ENCODE data around the gene AFF1. TPM values are rescaled to one million over a fixed set of nuclear protein-coding genes. Genes with fewer than 3 reads are reported as not detected.
A peak's percentile ranks its signal among the peaks of the same experiment; 100 is the strongest.

AFF1 gene
- total RNA-seq, 4 donors from 2014 or later: 105 to 152 (median 111) TPM

- WGBS, 2 donors: 34 to 53% methylated on average over 1 of the region's 1 CpG
- DNase-seq (ENCODE audit: low spot score in 2 of 2): no peak
- Histone ChIP-seq H3K27ac (peak overlapping the region in 3 of 4 donors; percentile 9 to 81 (median 72)), H3K4me3 (no peak overlapping the region), H3K27me3 (no peaks in the 10 kb centered on the region), H3K36me3 (no peaks in the 10 kb centered on the region), H3K9me3 (no peaks in the 10 kb centered on the region), H3K4me1 (peaks cover 0 to 33% (median 19%) of the 10 kb centered on the region in 4 donors)
- TF ChIP-seq EP300 (IDR thresholded peaks at IDR 0.05) (no peak), CTCF (IDR thresholded peaks at IDR 0.05) (no peak), POLR2A (IDR thresholded peaks at IDR 0.05) (no peak)
Measured at GRCh38 chr4:86999136-86999643, 64.4 kb downstream of the AFF1 start.

GRCh38 chr4:87002682-87003043, 67.9 kb downstream of the AFF1 start:
- TF ChIP-seq POLR2A (IDR thresholded peaks at IDR 0.05) (no peak), EP300 (IDR thresholded peaks at IDR 0.05) (no peak), CTCF (IDR thresholded peaks at IDR 0.05) (no peak)

GRCh38 chr4:87003266-87003665, 68.5 kb downstream of the AFF1 start:
- H3K27ac ChIP-seq: peak overlapping the region in 1 of 4 donors; percentile 17
- H3K4me3 ChIP-seq: no peak overlapping the region
- no peaks in the 10 kb centered on the region for H3K27me3 ChIP-seq
- no peaks in the 10 kb centered on the region for H3K36me3 ChIP-seq
- peaks cover 0 to 49% (median 21%) of the 10 kb centered on the region in 4 donors for H3K4me1 ChIP-seq
- TF ChIP-seq CTCF (IDR thresholded peaks at IDR 0.05) (no peak), POLR2A (IDR thresholded peaks at IDR 0.05) (no peak), EP300 (IDR thresholded peaks at IDR 0.05) (no peak)
- DNase-seq (ENCODE audit: low spot score in 2 of 2): no peak
- 98 to 100% methylated on average over 2 of the region's 2 CpGs for WGBS, 2 donors
- H3K9me3 ChIP-seq: no peaks in the 10 kb centered on the region

More at GRCh38 chr4:87002682-87003043, 67.9 kb downstream of the AFF1 start:
- 70 to 71% methylated on average over 6 of the region's 6 CpGs for WGBS, 2 donors
- H3K27me3 ChIP-seq: no peaks in the 10 kb centered on the region
- H3K36me3 ChIP-seq: no peaks in the 10 kb centered on the region
- DNase-seq (ENCODE audit: low spot score in 2 of 2): no peak
- H3K4me1 ChIP-seq: peaks cover 0 to 47% (median 22%) of the 10 kb centered on the region in 4 donors
- peak overlapping the region in 1 of 4 donors; percentile 17 for H3K27ac ChIP-seq
- no peaks in the 10 kb centered on the region for H3K9me3 ChIP-seq
- H3K4me3 ChIP-seq: no peak overlapping the region

DNA sequence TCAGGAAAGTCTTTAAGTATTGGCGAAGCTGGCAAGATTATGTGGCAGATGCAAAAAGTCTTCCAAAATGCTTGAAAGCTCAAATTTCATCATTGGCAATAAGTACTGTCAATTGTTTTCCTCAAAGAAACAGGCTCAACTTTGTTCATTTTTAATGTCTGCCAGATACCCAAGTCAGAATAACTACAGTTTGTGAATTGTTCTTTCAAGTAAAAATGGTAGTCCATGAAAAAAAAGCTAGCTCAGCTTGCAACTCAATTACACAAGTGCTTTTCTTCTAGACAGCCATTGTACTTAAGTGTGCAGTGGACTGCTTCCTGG, 70.5 kb downstream of the AFF1 start:
- no peaks in the 10 kb centered on the region for H3K9me3 ChIP-seq
- H3K4me3 ChIP-seq: peak overlapping the region; percentile 76 to 88 (median 84)
- TF ChIP-seq POLR2A (IDR thresholded peaks at IDR 0.05): peak in 1 of 2 donors; percentile 4
- TF ChIP-seq EP300 (IDR thresholded peaks at IDR 0.05): no peak
- 52 to 56% methylated on average over 1 of the region's 1 CpG for WGBS, 2 donors
- H3K27me3 ChIP-seq: no peaks in the 10 kb centered on the region
- peak overlapping the region; percentile 83 to 98 (median 92) for H3K27ac ChIP-seq
- peaks cover 0 to 50% (median 13%) of the 10 kb centered on the region in 4 donors for H3K4me1 ChIP-seq
- H3K36me3 ChIP-seq: no peaks in the 10 kb centered on the region
- DNase-seq (ENCODE audit: low spot score in 2 of 2): no peak

- Histone ChIP-seq H3K4me3 (peak overlapping the region; percentile 76 to 88 (median 84)), H3K36me3 (no peaks in the 10 kb centered on the region), H3K4me1 (peaks cover 0 to 50% (median 13%) of the 10 kb centered on the region in 4 donors), H3K27me3 (no peaks in the 10 kb centered on the region), H3K27ac (peak overlapping the region; percentile 83 to 98 (median 92)), H3K9me3 (no peaks in the 10 kb centered on the region)
- 9% methylated on average over 16 of the region's 16 CpGs for WGBS, 2 donors
- DNase-seq (ENCODE audit: low spot score in 2 of 2): no peak
- TF ChIP-seq EP300 (IDR thresholded peaks at IDR 0.05) (no peak), POLR2A (IDR thresholded peaks at IDR 0.05) (peak in 1 of 2 donors; percentile 4)
Measured at GRCh38 chr4:87005690-87006425, 71.0 kb downstream of the AFF1 start.

- peak overlapping the region; percentile 76 to 88 (median 84) for H3K4me3 ChIP-seq
- WGBS, 2 donors: 0% methylated on average over 9 of the region's 9 CpGs
- no peaks in the 10 kb centered on the region for H3K36me3 ChIP-seq
- peak overlapping the region; percentile 83 to 98 (median 92) for H3K27ac ChIP-seq
- DNase-seq (ENCODE audit: low spot score in 2 of 2): no peak
- no peaks in the 10 kb centered on the region for H3K9me3 ChIP-seq
- H3K4me1 ChIP-seq: peaks cover 0 to 55% (median 15%) of the 10 kb centered on the region in 4 donors
- H3K27me3 ChIP-seq: no peaks in the 10 kb centered on the region
- no peak for TF ChIP-seq POLR2A (IDR thresholded peaks at IDR 0.05)
- TF ChIP-seq EP300 (IDR thresholded peaks at IDR 0.05): no peak
- peak in 1 of 5 experiments; percentile 14 for TF ChIP-seq CTCF (IDR thresholded peaks at IDR 0.05)
Measured at GRCh38 chr4:87006426-87006675, 71.5 kb downstream of the AFF1 start.
